Smooth muscle cell (in vitro differentiated cells): ENCODE data around the gene PIEZO2. TPM values are rescaled to one million over a fixed set of nuclear protein-coding genes. Genes with fewer than 3 reads are reported as not detected.

Source experiments
- DNase-seq: peaks from one replicate; lab custom pipeline; 2025; ENCODE audit not compliant: unreplicated experiment; lab: John Stamatoyannopoulos, UW
- H2AFZ ChIP-seq: fragments of 200-600 bp; sonication (generic); 2 replicates; pipeline ENCODE4 v1.6.0; 2016; ENCODE audit warnings: antibody characterized with exemption, low read depth, mild to moderate bottlenecking
- H3F3A ChIP-seq: fragments of 200-600 bp; sonication (generic); 2 replicates; pipeline ENCODE4 v1.6.0; 2017; ENCODE audit warnings: antibody characterized with exemption, low read depth
- H3K27ac ChIP-seq: fragments of 200-600 bp; sonication (generic); 2 replicates; pipeline ENCODE4 v1.5.1; 2016; ENCODE audit warnings: low read depth, mild to moderate bottlenecking
- H3K27me3 ChIP-seq: fragments of 200-600 bp; sonication (generic); 2 replicates; pipeline ENCODE4 v1.6.1; 2016; ENCODE audit warnings: low read depth, mild to moderate bottlenecking
- H3K36me3 ChIP-seq: fragments of 200-600 bp; sonication (generic); 2 replicates; pipeline ENCODE4 v1.5.1; 2016; ENCODE audit warnings: low read depth
- H3K4me1 ChIP-seq: fragments of 200-600 bp; sonication (generic); 2 replicates; pipeline ENCODE4 v1.5.1; 2016; ENCODE audit warnings: low read depth
- H3K4me2 ChIP-seq: fragments of 200-600 bp; sonication (generic); 2 replicates; pipeline ENCODE4 v1.6.0; 2016; ENCODE audit warnings: mild to moderate bottlenecking
- H3K4me3 ChIP-seq: fragments of 200-600 bp; sonication (generic); 2 replicates; pipeline ENCODE4 v1.5.1; 2016; ENCODE audit warnings: mild to moderate bottlenecking
- H3K79me2 ChIP-seq: fragments of 200-600 bp; sonication (generic); 2 replicates; pipeline ENCODE4 v1.6.0; 2016; ENCODE audit warnings: low read depth, mild to moderate bottlenecking
- H3K9ac ChIP-seq: fragments of 200-600 bp; sonication (generic); 2 replicates; pipeline ENCODE4 v1.6.0; 2016; ENCODE audit warnings: low read depth
- H3K9me3 ChIP-seq: fragments of 200-600 bp; sonication (generic); replicated peaks from 2 replicates; pipeline ENCODE4 v1.5.1; 2016; ENCODE audit warnings: low read depth
- H4K20me1 ChIP-seq: fragments of 200-600 bp; sonication (generic); 2 replicates; pipeline ENCODE4 v1.6.0; 2016; ENCODE audit warnings: low read depth
- WGBS: methylation state at CpG from one replicate; pipeline ENCODE4 v1.1.7; 2016; ENCODE audit warnings: low lambda C conversion rate; 5-methylcytosine and 5-hydroxymethylcytosine counted together
- polyA plus RNA-seq: library from polyadenylated mRNA; unstranded; fragments of >200 nt; fragmentation: Nextera tagmentation; extraction: Ambion mirVana; gene quantifications from 2 replicates; pipeline ENCODE4 v1.2.1, GENCODE V29; 2016
- total RNA-seq: library from RNA; depleted of rRNA; stranded (reverse); fragments of >200 nt; gene quantifications from 2 replicates; pipeline ENCODE4 v1.2.3, GENCODE V29; 2014
- TF ChIP-seq, protein P1 (sequence below): fragments of 200-600 bp; sonication (generic); IDR thresholded peaks from 2 replicates; pipeline ENCODE4 v1.5.1; 2017; ENCODE audit warnings: borderline replicate concordance, mild to moderate bottlenecking, antibody characterized with exemption; ENCODE audit not compliant: insufficient read depth, poor library complexity, severe bottlenecking

Gene PIEZO2
- total and polyA plus RNA-seq, 2 experiments from 2014 or later, result 1.3 to 4.7 TPM

GRCh38 chr18:10950080-10950875 is 199.1 kb downstream of the PIEZO2 start:
- Histone ChIP-seq H4K20me1 (no peaks in the 10 kb centered on the region), H2AFZ (no peak overlapping the region), H3K4me2 (no peak overlapping the region), H3K27me3 (no peaks in the 10 kb centered on the region), H3K9ac (no peak overlapping the region), H3K36me3 (no peaks in the 10 kb centered on the region), H3K9me3 (peaks cover 10% of the 10 kb centered on the region), H3K79me2 (no peaks in the 10 kb centered on the region), H3K27ac (no peak overlapping the region), H3K4me3 (no peak overlapping the region), H3K4me1 (no peaks in the 10 kb centered on the region), H3F3A (no peaks in the 10 kb centered on the region)
- no peak for DNase-seq
- TF ChIP-seq, protein P1, sequence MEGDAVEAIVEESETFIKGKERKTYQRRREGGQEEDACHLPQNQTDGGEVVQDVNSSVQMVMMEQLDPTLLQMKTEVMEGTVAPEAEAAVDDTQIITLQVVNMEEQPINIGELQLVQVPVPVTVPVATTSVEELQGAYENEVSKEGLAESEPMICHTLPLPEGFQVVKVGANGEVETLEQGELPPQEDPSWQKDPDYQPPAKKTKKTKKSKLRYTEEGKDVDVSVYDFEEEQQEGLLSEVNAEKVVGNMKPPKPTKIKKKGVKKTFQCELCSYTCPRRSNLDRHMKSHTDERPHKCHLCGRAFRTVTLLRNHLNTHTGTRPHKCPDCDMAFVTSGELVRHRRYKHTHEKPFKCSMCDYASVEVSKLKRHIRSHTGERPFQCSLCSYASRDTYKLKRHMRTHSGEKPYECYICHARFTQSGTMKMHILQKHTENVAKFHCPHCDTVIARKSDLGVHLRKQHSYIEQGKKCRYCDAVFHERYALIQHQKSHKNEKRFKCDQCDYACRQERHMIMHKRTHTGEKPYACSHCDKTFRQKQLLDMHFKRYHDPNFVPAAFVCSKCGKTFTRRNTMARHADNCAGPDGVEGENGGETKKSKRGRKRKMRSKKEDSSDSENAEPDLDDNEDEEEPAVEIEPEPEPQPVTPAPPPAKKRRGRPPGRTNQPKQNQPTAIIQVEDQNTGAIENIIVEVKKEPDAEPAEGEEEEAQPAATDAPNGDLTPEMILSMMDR, result no peak
- 87% methylated on average over 12 of the region's 12 CpGs for WGBS

DNA sequence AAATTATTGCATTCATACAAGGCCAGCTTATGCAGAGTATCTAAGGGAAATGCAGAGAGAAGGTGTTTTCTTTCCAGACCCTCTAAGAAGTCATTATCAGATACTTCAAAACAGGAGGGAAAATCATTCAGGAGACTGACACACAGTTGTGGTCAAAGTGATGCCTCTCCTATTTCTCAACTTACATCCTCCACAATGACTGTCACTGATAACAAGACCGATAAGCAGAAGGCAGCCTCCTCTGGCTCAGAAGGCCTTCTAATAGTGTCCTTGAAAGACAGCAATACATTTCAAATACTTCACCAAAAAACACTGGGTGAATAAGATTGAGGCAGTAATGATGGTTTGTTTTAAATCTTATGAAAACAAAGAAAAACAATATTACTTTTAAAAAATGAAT is 199.7 kb downstream of the PIEZO2 start:
- WGBS, result 35% methylated on average over 1 of the region's 1 CpG
- no peaks in the 10 kb centered on the region for H4K20me1 ChIP-seq
- H3K9ac ChIP-seq, result no peak overlapping the region
- no peak overlapping the region for H3K4me3 ChIP-seq
- TF ChIP-seq, protein P1, result no peak
- no peak overlapping the region for H3K27ac ChIP-seq
- H3K4me2 ChIP-seq, result no peak overlapping the region
- H2AFZ ChIP-seq, result no peak overlapping the region
- peaks cover 15% of the 10 kb centered on the region for H3K9me3 ChIP-seq
- H3K27me3 ChIP-seq, result no peaks in the 10 kb centered on the region
- H3K4me1 ChIP-seq, result no peaks in the 10 kb centered on the region
- H3K36me3 ChIP-seq, result no peaks in the 10 kb centered on the region
- no peak for DNase-seq
- no peaks in the 10 kb centered on the region for H3K79me2 ChIP-seq
- no peaks in the 10 kb centered on the region for H3F3A ChIP-seq

DNA sequence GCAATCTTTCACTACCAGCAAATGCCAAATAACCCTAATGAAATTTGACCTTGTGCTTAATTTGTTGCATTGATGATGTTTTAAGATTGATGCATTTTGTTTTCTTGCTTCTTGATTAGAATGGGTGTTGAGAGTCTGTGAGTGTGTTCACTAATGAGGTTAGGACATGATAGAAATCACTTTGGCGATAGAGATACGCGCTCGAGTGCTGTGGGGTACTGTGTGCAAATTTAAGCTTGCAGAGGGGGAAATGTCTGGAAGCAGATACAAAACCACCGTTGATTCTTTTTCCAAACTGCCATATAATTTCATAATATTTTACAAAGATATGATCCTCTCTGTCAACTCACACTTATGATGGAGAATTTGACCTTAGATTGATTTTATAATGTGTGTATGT is 200.9 kb downstream of the PIEZO2 start:
- WGBS, result 97% methylated on average over 5 of the region's 5 CpGs
- Histone ChIP-seq H3K36me3 (no peaks in the 10 kb centered on the region), H3F3A (no peaks in the 10 kb centered on the region), H3K79me2 (no peaks in the 10 kb centered on the region), H4K20me1 (no peaks in the 10 kb centered on the region), H3K4me2 (no peak overlapping the region), H2AFZ (no peak overlapping the region), H3K4me3 (no peak overlapping the region), H3K4me1 (no peaks in the 10 kb centered on the region), H3K27ac (no peak overlapping the region), H3K27me3 (no peaks in the 10 kb centered on the region), H3K9ac (no peak overlapping the region), H3K9me3 (peaks cover 16% of the 10 kb centered on the region)
- DNase-seq, result no peak
- TF ChIP-seq, protein P1, result no peak

- no peak overlapping the region for H2AFZ ChIP-seq
- no peak overlapping the region for H3K9ac ChIP-seq
- TF ChIP-seq, protein P1, result no peak
- peaks cover 16% of the 10 kb centered on the region for H3K9me3 ChIP-seq
- no peaks in the 10 kb centered on the region for H4K20me1 ChIP-seq
- H3K27ac ChIP-seq, result no peak overlapping the region
- no peaks in the 10 kb centered on the region for H3K27me3 ChIP-seq
- no peaks in the 10 kb centered on the region for H3K79me2 ChIP-seq
- H3K4me2 ChIP-seq, result no peak overlapping the region
- H3K4me3 ChIP-seq, result no peak overlapping the region
- H3K4me1 ChIP-seq, result no peaks in the 10 kb centered on the region
- no peaks in the 10 kb centered on the region for H3K36me3 ChIP-seq
- no peaks in the 10 kb centered on the region for H3F3A ChIP-seq
- DNase-seq, result no peak
These were observed 203.3 kb downstream of the PIEZO2 start for GRCh38 chr18:10946058-10946457.
